ENCODE measurements around the gene PCDH19. TPM values are rescaled to one million over a fixed set of nuclear protein-coding genes. Genes with fewer than 3 reads are reported as not detected.

PCDH19 gene
- total RNA-seq, 1 experiment from 2014 or later: 0.70 TPM

GRCh38 chrX:100376576-100376975 is 33.5 kb downstream of the PCDH19 start:
- intact Hi-C loops (cut with micrococcal nuclease): no loop called here
- H3K27me3 Mint-ChIP-seq (ENCODE audit: insufficient read depth, unreplicated experiment): peaks cover 41% of the 10 kb centered on the region
- H3K9me3 Mint-ChIP-seq (ENCODE audit: unreplicated experiment): no peaks in the 10 kb centered on the region
- CTCF ChIA-PET: interaction anchor here (0.6 to 4.8 kb wide), 10 partner anchors 8 to 1890 kb away, joined by 3 to 76 read pairs (median 3); no protein-coding TSS in a partner anchor
- peak; percentile 78 for DNase-seq (ENCODE audit: unreplicated experiment)
- TF ChIP-seq, protein P1, sequence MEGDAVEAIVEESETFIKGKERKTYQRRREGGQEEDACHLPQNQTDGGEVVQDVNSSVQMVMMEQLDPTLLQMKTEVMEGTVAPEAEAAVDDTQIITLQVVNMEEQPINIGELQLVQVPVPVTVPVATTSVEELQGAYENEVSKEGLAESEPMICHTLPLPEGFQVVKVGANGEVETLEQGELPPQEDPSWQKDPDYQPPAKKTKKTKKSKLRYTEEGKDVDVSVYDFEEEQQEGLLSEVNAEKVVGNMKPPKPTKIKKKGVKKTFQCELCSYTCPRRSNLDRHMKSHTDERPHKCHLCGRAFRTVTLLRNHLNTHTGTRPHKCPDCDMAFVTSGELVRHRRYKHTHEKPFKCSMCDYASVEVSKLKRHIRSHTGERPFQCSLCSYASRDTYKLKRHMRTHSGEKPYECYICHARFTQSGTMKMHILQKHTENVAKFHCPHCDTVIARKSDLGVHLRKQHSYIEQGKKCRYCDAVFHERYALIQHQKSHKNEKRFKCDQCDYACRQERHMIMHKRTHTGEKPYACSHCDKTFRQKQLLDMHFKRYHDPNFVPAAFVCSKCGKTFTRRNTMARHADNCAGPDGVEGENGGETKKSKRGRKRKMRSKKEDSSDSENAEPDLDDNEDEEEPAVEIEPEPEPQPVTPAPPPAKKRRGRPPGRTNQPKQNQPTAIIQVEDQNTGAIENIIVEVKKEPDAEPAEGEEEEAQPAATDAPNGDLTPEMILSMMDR (IDR thresholded peaks at IDR 0.05; ENCODE audit: unreplicated experiment): no peak
- no peaks in the 10 kb centered on the region for H3K36me3 Mint-ChIP-seq (ENCODE audit: insufficient read depth, unreplicated experiment)
- peaks cover 17% of the 10 kb centered on the region for H3K4me1 Mint-ChIP-seq (ENCODE audit: insufficient read depth, unreplicated experiment)
- no peak overlapping the region for H3K27ac Mint-ChIP-seq (ENCODE audit: low read depth, unreplicated experiment)
- H3K4me3 Mint-ChIP-seq (ENCODE audit: unreplicated experiment): no peak overlapping the region
- BruUV-seq (replicated peaks): no TSS peak
- POLR2A ChIA-PET: interaction anchor here (0.6 to 0.7 kb wide), 6 partner anchors 19 to 305 kb away, joined by 3 to 4 read pairs (median 3); partner anchors contain the start of gene PCDH19

DNA sequence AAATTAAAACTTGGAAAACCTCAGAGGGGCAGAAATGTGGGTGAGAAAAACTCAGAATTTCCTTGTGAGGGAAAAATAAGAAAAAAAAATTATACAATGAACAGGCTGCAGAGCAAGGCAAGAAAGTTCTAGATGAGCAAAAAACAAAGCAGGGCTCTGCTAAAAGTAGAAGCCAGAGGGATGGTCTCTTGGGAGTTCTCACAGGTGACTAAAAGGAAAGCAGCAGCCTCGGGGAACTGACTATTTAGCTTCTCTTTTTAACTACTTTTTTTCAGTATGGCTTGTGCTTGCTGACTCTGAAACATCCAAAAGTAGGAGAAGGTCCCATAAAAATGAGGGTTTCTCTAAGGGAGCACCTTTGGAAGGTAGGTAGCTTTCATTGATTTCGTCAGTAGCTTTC is 36.4 kb downstream of the PCDH19 start:
- H3K27ac Mint-ChIP-seq (ENCODE audit: low read depth, unreplicated experiment): no peak overlapping the region
- TF ChIP-seq, protein P1 (IDR thresholded peaks at IDR 0.05; ENCODE audit: unreplicated experiment): no peak
- ChIA-PET POLR2A (interaction anchor here (1.9 kb wide), 1 partner anchor 8 kb away, joined by 4 read pairs; no protein-coding TSS in a partner anchor), CTCF (interaction anchor here (0.6 to 0.8 kb wide), 4 partner anchors 39 to 1454 kb away, joined by 3 to 6 read pairs (median 4); no protein-coding TSS in a partner anchor)
- peaks cover 2% of the 10 kb centered on the region for H3K4me1 Mint-ChIP-seq (ENCODE audit: insufficient read depth, unreplicated experiment)
- no peaks in the 10 kb centered on the region for H3K9me3 Mint-ChIP-seq (ENCODE audit: unreplicated experiment)
- intact Hi-C loops (cut with micrococcal nuclease): no loop called here
- no TSS peak for BruUV-seq (replicated peaks)
- no peak overlapping the region for H3K4me3 Mint-ChIP-seq (ENCODE audit: unreplicated experiment)
- no peaks in the 10 kb centered on the region for H3K36me3 Mint-ChIP-seq (ENCODE audit: insufficient read depth, unreplicated experiment)
- peaks cover 48% of the 10 kb centered on the region for H3K27me3 Mint-ChIP-seq (ENCODE audit: insufficient read depth, unreplicated experiment)
- no peak for DNase-seq (ENCODE audit: unreplicated experiment)

DNA sequence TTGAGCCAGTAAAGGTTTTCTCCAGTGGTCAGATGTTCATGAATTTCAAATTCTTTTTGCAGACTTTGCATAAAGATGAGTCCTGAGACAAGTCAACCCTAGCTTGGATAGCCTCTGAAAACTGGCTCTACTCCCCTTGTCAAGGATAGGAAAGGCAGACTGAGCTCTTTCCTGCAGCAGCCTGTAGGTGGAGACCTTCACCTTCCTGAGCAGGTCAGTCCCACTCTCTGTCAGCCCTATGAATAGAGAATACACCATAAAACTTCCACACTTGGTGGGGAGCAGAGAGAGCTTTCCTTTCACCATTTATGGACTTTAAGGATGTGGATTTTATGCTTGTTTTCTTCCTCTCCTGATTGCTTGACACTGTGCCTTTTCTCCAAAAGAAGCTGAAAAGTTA is 41.9 kb downstream of the PCDH19 start:
- H3K4me3 Mint-ChIP-seq (ENCODE audit: unreplicated experiment): no peak overlapping the region
- H3K9me3 Mint-ChIP-seq (ENCODE audit: unreplicated experiment): no peaks in the 10 kb centered on the region
- BruUV-seq (replicated peaks): no TSS peak
- DNase-seq (ENCODE audit: unreplicated experiment): peak; percentile 53
- CTCF ChIA-PET: interaction anchor here (0.6 to 5.1 kb wide), 31 partner anchors 10 to 1757 kb away, joined by 3 to 76 read pairs (median 4); partner anchors contain the start of gene PCDH19
- intact Hi-C loops (cut with micrococcal nuclease): loop anchor here (2.0 kb wide), 1 partner anchor 45 kb away; no protein-coding TSS in a partner anchor
- TF ChIP-seq, protein P1 (IDR thresholded peaks at IDR 0.05; ENCODE audit: unreplicated experiment): peak; percentile 60
- H3K27me3 Mint-ChIP-seq (ENCODE audit: insufficient read depth, unreplicated experiment): peaks cover 59% of the 10 kb centered on the region
- no peak overlapping the region for H3K27ac Mint-ChIP-seq (ENCODE audit: low read depth, unreplicated experiment)
- POLR2A ChIA-PET: interaction anchor here (0.6 to 2.3 kb wide), 4 partner anchors 10 to 286 kb away, joined by 3 to 8 read pairs (median 4); partner anchors contain the start of gene PCDH19
- no peaks in the 10 kb centered on the region for H3K36me3 Mint-ChIP-seq (ENCODE audit: insufficient read depth, unreplicated experiment)
- no peaks in the 10 kb centered on the region for H3K4me1 Mint-ChIP-seq (ENCODE audit: insufficient read depth, unreplicated experiment)

GRCh38 chrX:100363896-100364295 is 46.2 kb downstream of the PCDH19 start:
- Mint-ChIP-seq H3K4me3 (ENCODE audit: unreplicated experiment) (no peak overlapping the region), H3K27ac (ENCODE audit: low read depth, unreplicated experiment) (no peak overlapping the region), H3K36me3 (ENCODE audit: insufficient read depth, unreplicated experiment) (no peaks in the 10 kb centered on the region), H3K9me3 (ENCODE audit: unreplicated experiment) (no peaks in the 10 kb centered on the region), H3K27me3 (ENCODE audit: insufficient read depth, unreplicated experiment) (peaks cover 50% of the 10 kb centered on the region), H3K4me1 (ENCODE audit: insufficient read depth, unreplicated experiment) (no peaks in the 10 kb centered on the region)
- TF ChIP-seq, protein P1 (IDR thresholded peaks at IDR 0.05; ENCODE audit: unreplicated experiment): no peak
- intact Hi-C loops (cut with micrococcal nuclease): no loop called here
- DNase-seq (ENCODE audit: unreplicated experiment): peak; percentile 6
- ChIA-PET CTCF (interaction anchor here (0.6 kb wide), 2 partner anchors 591 to 1229 kb away, joined by 3 read pairs; no protein-coding TSS in a partner anchor), POLR2A (interaction anchor here (0.6 kb wide), 1 partner anchor 47 kb away, joined by 3 read pairs; no protein-coding TSS in a partner anchor)
- BruUV-seq (replicated peaks): no TSS peak
